SK-N-SH (cell line): ENCODE results near the gene TMEM95. TPM values are rescaled to one million over a fixed set of nuclear protein-coding genes. Genes with fewer than 3 reads are reported as not detected.
"Not testable (repeated sequence)": the region's sequence is repeated elsewhere in the genome, so short reads cannot be mapped to it uniquely, and the experiment has no call there.

Experiments
- CTCF ChIA-PET: fragments of 300-600, 350-600 bp; formaldehyde crosslinking; extraction: SDS; loops from one replicate; lab custom pipeline; 2021; lab: Yijun Ruan, JAX
- POLR2A ChIA-PET: fragments of 350-600 bp; sonication (Branson Sonifier 250); formaldehyde crosslinking; extraction: SDS; loops from one replicate; lab custom pipeline; 2020; ENCODE audit warnings: antibody characterized with exemption, inconsistent platforms; lab: Yijun Ruan, JAX
- DNase-seq: peaks from one replicate; pipeline ENCODE4 v3.0.0; 2012
- H2AFZ ChIP-seq: fragments of 200-600 bp; sonication (generic); 2 replicates; pipeline ENCODE4 v1.8.1; 2016; ENCODE audit warnings: antibody characterized with exemption, mild to moderate bottlenecking, low read depth
- H3F3A ChIP-seq: fragments of 200-600 bp; sonication (generic); replicated peaks from 2 replicates; pipeline ENCODE3; 2016; ENCODE audit warnings: antibody characterized with exemption, mild to moderate bottlenecking; ENCODE audit not compliant: insufficient read depth
- H3K27ac ChIP-seq, 2 experiments: fragments of 200-500 bp in 1 of 2; fragments of 200-600 bp in 1 of 2; sonication (Bioruptor generic) in 1 of 2; sonication (generic), shearing (Covaris generic) in 1 of 2; 2 replicates each; pipeline versions ENCODE4 v1.5.1 to v1.6.1; 2014 to 2016; ENCODE audit warnings: low read depth in 2 of 2, inconsistent platforms in 1 of 2, low read length in 1 of 2, mild to moderate bottlenecking in 1 of 2, mixed read lengths in 1 of 2
- H3K27me3 ChIP-seq: fragments of 200-600 bp; sonication (generic), shearing (Covaris generic); 2 replicates; pipeline ENCODE4 v1.6.1; 2016; ENCODE audit warnings: mixed run types; ENCODE audit not compliant: insufficient read depth
- H3K36me3 ChIP-seq, 2 experiments: fragments of 200-500 bp in 1 of 2; fragments of 200-600 bp in 1 of 2; sonication (Bioruptor generic) in 1 of 2; sonication (generic) in 1 of 2; replicated peaks in 1 of 2; 2 replicates each; pipeline versions ENCODE3 to v1.5.1; 2014 to 2016; ENCODE audit warnings: low read length in 1 of 2, mild to moderate bottlenecking in 1 of 2; ENCODE audit not compliant: insufficient read depth in 2 of 2, control insufficient read depth in 1 of 2
- H3K4me1 ChIP-seq, 2 experiments: fragments of 200-500 bp in 1 of 2; fragments of 200-600 bp in 1 of 2; sonication (Bioruptor generic) in 1 of 2; sonication (generic), shearing (Covaris generic) in 1 of 2; 2 replicates each; pipeline versions ENCODE4 v1.5.1 to v1.6.1; 2014 to 2016; ENCODE audit warnings: low read depth in 1 of 2, low read length in 1 of 2, mixed run types in 1 of 2; ENCODE audit not compliant: insufficient read depth in 2 of 2, control insufficient read depth in 1 of 2
- H3K4me2 ChIP-seq: fragments of 200-600 bp; sonication (generic), shearing (Covaris generic); 2 replicates; pipeline ENCODE4 v1.6.1; 2017; ENCODE audit warnings: mixed run types
- H3K4me3 ChIP-seq, 2 experiments: fragments of 200-500 bp in 1 of 2; fragments of 200-600 bp in 1 of 2; sonication (Bioruptor generic) in 1 of 2; sonication (generic), shearing (Covaris generic) in 1 of 2; 2 replicates each; pipeline versions ENCODE4 v1.5.1 to v1.8.1; 2014 to 2016; ENCODE audit warnings: low read depth in 2 of 2, inconsistent platforms in 1 of 2, low read length in 1 of 2, mild to moderate bottlenecking in 1 of 2, mixed read lengths in 1 of 2, moderate library complexity in 1 of 2
- H3K79me2 ChIP-seq: fragments of 200-600 bp; sonication (generic); 2 replicates; pipeline ENCODE4 v1.8.1; 2017; ENCODE audit warnings: mild to moderate bottlenecking; ENCODE audit not compliant: insufficient read depth
- H3K9ac ChIP-seq: fragments of 200-600 bp; sonication (generic); 2 replicates; pipeline ENCODE4 v1.6.1; 2017; ENCODE audit warnings: mixed run types
- H3K9me2 ChIP-seq: fragments of 200-600 bp; sonication (generic); 2 replicates; pipeline ENCODE4 v1.6.1; 2017; ENCODE audit warnings: mixed run types
- H3K9me3 ChIP-seq: fragments of 200-600 bp; sonication (generic); 2 replicates; pipeline ENCODE4 v1.6.1; 2017; ENCODE audit warnings: mixed run types, mild to moderate bottlenecking, moderate library complexity
- H4K20me1 ChIP-seq: fragments of 200-600 bp; sonication (generic); 2 replicates; pipeline ENCODE4 v1.6.1; 2017; ENCODE audit warnings: mild to moderate bottlenecking, mixed run types; ENCODE audit not compliant: insufficient read depth
- EZH2phosphoT487 ChIP-seq: fragments of 200-600 bp; sonication (generic); IDR thresholded peaks from 2 replicates; pipeline ENCODE4 v1.6.1; 2017; ENCODE audit warnings: low read depth, mixed run types, mild to moderate bottlenecking, antibody characterized with exemption, moderate library complexity, borderline replicate concordance
- FOXJ3 ChIP-seq: sonication (generic); formaldehyde crosslinking; IDR thresholded peaks from 2 replicates; pipeline ENCODE4 v1.5.1; 2020; ENCODE audit warnings: mild to moderate bottlenecking, missing genetic modification reagents
- FOXM1 ChIP-seq: IDR thresholded peaks from 2 replicates; pipeline ENCODE4 v1.4.0; 2012; ENCODE audit warnings: low read depth, mild to moderate bottlenecking
- MEF2A ChIP-seq: IDR thresholded peaks from 2 replicates; pipeline ENCODE4 v1.4.0; 2012; ENCODE audit warnings: low read depth, borderline replicate concordance
- NFIC ChIP-seq: IDR thresholded peaks from 2 replicates; pipeline ENCODE4 v1.4.0; 2012; ENCODE audit warnings: borderline replicate concordance
- RCOR1 ChIP-seq: fragments of 150-350 bp; IDR thresholded peaks from 2 replicates; pipeline ENCODE4 v1.6.1; 2017; ENCODE audit warnings: antibody characterized with exemption, low read length
- RFX5 ChIP-seq: IDR thresholded peaks from 2 replicates; pipeline ENCODE4 v1.6.1; 2012; ENCODE audit warnings: mild to moderate bottlenecking, improper control_type of control experiment, low read length
- SMC3 ChIP-seq: IDR thresholded peaks from 2 replicates; pipeline ENCODE4 v1.6.1; 2012; ENCODE audit warnings: low read depth, low read length, improper control_type of control experiment
- TEAD4 ChIP-seq: IDR thresholded peaks from 2 replicates; pipeline ENCODE4 v1.4.0; 2012; ENCODE audit warnings: mild to moderate bottlenecking, borderline replicate concordance; ENCODE audit not compliant: insufficient read depth
- YY1 ChIP-seq: IDR thresholded peaks from 2 replicates; pipeline ENCODE4 v1.4.0; 2012; ENCODE audit warnings: low read depth, mild to moderate bottlenecking
- WGBS: methylation state at CpG from one replicate; pipeline ENCODE4 v1.1.6; 2017; ENCODE audit warnings: low lambda C conversion rate; 5-methylcytosine and 5-hydroxymethylcytosine counted together
- polyA plus RNA-seq, 3 experiments: library from polyadenylated mRNA; depleted of rRNA; stranded (reverse); fragments of >200 nt; gene quantifications; 2 replicates each; pipeline ENCODE4 v1.2.3, GENCODE V29; 2012
- TF ChIP-seq, protein P1 (sequence below): fragments of 150-350 bp; IDR thresholded peaks from 2 replicates; pipeline ENCODE4 v1.6.1; 2017; ENCODE audit warnings: antibody characterized with exemption, low read length, low read depth, borderline replicate concordance
- TF ChIP-seq, protein P2 (sequence below): IDR thresholded peaks from 2 replicates; pipeline ENCODE4 v1.4.0; 2012; ENCODE audit warnings: low read depth
- TF ChIP-seq, protein P3 (sequence below): IDR thresholded peaks from 2 replicates; pipeline ENCODE4 v1.6.1; 2012; ENCODE audit warnings: mild to moderate bottlenecking, low read depth, low read length, moderate library complexity
- TF ChIP-seq, protein P4 (sequence below): IDR thresholded peaks from 2 replicates; pipeline ENCODE4 v1.4.0; 2012; ENCODE audit warnings: low read depth, borderline replicate concordance

TMEM95 gene
- polyA plus RNA-seq, 1 of the 3 experiments (the other 2 are of a cell fraction), result not detected

DNA sequence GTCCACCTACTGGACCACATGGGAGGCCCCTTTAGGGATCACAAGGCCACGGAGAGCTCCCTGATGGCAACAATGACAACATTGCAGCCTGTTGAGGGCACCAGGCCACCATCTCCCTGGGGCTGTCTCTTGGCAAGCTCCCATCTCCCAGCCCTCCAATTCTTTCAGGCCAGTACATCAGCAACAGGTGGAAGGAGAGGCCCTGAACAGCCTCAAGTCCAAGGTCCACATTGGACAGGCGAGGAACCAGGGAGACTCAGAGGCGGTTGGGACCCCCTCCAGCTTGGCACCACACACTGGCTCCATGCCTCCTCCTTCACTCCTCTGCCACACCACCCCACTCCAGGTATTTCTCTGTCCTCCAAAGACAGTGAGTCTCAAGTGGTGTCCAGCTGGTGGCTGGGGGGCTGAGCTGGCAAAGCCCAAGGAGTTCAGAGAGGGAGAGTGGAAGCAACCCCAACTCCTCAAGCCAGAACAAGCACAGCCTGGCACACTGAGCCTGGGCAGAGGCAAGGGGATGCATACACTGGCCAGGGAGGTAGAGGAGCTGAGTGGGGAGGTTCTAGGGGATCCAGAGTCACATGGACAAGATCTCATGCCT, 19.9 kb upstream of the TMEM95 start:
- CTCF ChIA-PET, result interaction anchor here (0.9 to 4.8 kb wide), 4 partner anchors 10 to 39 kb away, joined by 3 to 33 read pairs (median 18); no protein-coding TSS in a partner anchor
- H3K27me3 ChIP-seq, result peaks cover 13% of the 10 kb centered on the region; the same call in 1 of the 2 replicates
- no peak overlapping the region for H3K9ac ChIP-seq
- no peaks in the 10 kb centered on the region for H4K20me1 ChIP-seq
- TF ChIP-seq YY1 (no peak), FOXM1 (no peak), EZH2phosphoT487 (no peak), RCOR1 (no peak), FOXJ3 (CRISPR knock-in tag) (no peak), SMC3 (no peak), TEAD4 (no peak), MEF2A (no peak), NFIC (no peak), RFX5 (no peak)
- TF ChIP-seq, protein P1, sequence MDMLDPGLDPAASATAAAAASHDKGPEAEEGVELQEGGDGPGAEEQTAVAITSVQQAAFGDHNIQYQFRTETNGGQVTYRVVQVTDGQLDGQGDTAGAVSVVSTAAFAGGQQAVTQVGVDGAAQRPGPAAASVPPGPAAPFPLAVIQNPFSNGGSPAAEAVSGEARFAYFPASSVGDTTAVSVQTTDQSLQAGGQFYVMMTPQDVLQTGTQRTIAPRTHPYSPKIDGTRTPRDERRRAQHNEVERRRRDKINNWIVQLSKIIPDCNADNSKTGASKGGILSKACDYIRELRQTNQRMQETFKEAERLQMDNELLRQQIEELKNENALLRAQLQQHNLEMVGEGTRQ, result no peak
- TF ChIP-seq, protein P2, sequence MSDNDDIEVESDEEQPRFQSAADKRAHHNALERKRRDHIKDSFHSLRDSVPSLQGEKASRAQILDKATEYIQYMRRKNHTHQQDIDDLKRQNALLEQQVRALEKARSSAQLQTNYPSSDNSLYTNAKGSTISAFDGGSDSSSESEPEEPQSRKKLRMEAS, result no peak
- TF ChIP-seq, protein P3, sequence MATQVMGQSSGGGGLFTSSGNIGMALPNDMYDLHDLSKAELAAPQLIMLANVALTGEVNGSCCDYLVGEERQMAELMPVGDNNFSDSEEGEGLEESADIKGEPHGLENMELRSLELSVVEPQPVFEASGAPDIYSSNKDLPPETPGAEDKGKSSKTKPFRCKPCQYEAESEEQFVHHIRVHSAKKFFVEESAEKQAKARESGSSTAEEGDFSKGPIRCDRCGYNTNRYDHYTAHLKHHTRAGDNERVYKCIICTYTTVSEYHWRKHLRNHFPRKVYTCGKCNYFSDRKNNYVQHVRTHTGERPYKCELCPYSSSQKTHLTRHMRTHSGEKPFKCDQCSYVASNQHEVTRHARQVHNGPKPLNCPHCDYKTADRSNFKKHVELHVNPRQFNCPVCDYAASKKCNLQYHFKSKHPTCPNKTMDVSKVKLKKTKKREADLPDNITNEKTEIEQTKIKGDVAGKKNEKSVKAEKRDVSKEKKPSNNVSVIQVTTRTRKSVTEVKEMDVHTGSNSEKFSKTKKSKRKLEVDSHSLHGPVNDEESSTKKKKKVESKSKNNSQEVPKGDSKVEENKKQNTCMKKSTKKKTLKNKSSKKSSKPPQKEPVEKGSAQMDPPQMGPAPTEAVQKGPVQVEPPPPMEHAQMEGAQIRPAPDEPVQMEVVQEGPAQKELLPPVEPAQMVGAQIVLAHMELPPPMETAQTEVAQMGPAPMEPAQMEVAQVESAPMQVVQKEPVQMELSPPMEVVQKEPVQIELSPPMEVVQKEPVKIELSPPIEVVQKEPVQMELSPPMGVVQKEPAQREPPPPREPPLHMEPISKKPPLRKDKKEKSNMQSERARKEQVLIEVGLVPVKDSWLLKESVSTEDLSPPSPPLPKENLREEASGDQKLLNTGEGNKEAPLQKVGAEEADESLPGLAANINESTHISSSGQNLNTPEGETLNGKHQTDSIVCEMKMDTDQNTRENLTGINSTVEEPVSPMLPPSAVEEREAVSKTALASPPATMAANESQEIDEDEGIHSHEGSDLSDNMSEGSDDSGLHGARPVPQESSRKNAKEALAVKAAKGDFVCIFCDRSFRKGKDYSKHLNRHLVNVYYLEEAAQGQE, result no peak
- TF ChIP-seq, protein P4, sequence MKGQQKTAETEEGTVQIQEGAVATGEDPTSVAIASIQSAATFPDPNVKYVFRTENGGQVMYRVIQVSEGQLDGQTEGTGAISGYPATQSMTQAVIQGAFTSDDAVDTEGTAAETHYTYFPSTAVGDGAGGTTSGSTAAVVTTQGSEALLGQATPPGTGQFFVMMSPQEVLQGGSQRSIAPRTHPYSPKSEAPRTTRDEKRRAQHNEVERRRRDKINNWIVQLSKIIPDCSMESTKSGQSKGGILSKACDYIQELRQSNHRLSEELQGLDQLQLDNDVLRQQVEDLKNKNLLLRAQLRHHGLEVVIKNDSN, result no peak
- H3K9me2 ChIP-seq, result no peaks in the 10 kb centered on the region
- 83% methylated on average over 1 of the region's 3 CpGs for WGBS
- POLR2A ChIA-PET, result no interaction called here
- H3K36me3 ChIP-seq, result no peaks in the 10 kb centered on the region
- H3K9me3 ChIP-seq, result no peaks in the 10 kb centered on the region
- no peaks in the 10 kb centered on the region for H3K79me2 ChIP-seq
- no peaks in the 10 kb centered on the region for H3F3A ChIP-seq
- no peak for DNase-seq
- H3K27ac ChIP-seq, result no peak overlapping the region
- H3K4me2 ChIP-seq, result no peak overlapping the region
- H2AFZ ChIP-seq, result no peak overlapping the region
- H3K4me1 ChIP-seq, result peaks cover 3 to 6% of the 10 kb centered on the region in 2 experiments; a peak in 2 of 4 replicates
- H3K4me3 ChIP-seq, result no peak overlapping the region

DNA sequence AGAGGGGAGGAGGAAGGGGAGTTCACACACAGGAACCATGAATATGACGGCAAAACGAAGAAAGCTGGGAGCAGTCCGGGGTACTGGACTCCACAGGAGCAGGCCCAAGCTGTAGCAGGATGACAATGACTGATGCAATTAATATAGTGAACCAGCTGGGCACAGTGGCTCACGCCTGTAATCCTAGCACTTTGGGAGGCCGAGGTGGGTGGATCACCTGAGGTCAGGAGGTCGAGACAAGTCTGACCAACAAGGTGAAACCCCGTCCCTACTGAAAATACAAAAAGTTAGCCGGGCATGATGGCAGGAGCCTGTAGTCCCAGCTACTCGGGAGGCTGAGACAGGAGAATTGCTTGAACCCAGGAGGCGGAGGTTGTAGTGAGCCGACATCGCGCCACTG, 19.2 kb upstream of the TMEM95 start:
- H3K9ac ChIP-seq, H3K9me3 ChIP-seq, H3K4me3 ChIP-seq, H4K20me1 ChIP-seq, H2AFZ ChIP-seq, H3K9me2 ChIP-seq, H3K4me2 ChIP-seq, H3F3A ChIP-seq, H3K36me3 ChIP-seq, H3K79me2 ChIP-seq, H3K4me1 ChIP-seq, H3K27ac ChIP-seq, DNase-seq: not testable (repeated sequence)
- POLR2A ChIA-PET, result interaction anchor here (0.6 kb wide), 1 partner anchor 298 kb away, joined by 3 read pairs; no protein-coding TSS in a partner anchor
- peaks cover 18% of the 10 kb centered on the region for H3K27me3 ChIP-seq
- CTCF ChIA-PET, result interaction anchor here (0.9 to 4.8 kb wide), 5 partner anchors 9 to 39 kb away, joined by 3 to 33 read pairs (median 8); no protein-coding TSS in a partner anchor
- 75% methylated on average over 13 of the region's 13 CpGs for whole genome bisulfite sequencing
